CD4-positive, CD25-positive, alpha-beta regulatory T cell (primary cell): ENCODE results near the gene PIP4P1. TPM values are rescaled to one million over a fixed set of nuclear protein-coding genes. Genes with fewer than 3 reads are reported as not detected.

ENCODE experiments used
- ATAC-seq, 2 donors: fragments of 150-1000 bp; cut with Tn5 transposase; one replicate each; pipeline ENCODE4 v1.10.0; 2021; ENCODE audit warnings: low read depth in 2 of 2, moderate number of reproducible peaks in 2 of 2, moderate library complexity in 1 of 2
- DNase-seq, 3 donors: peaks; one replicate each; pipeline versions ENCODE4 v3.0.0 to v3.0.0-alpha.2; 2012 to 2022; ENCODE audit warnings: mixed read lengths in 1 of 3
- H3K27ac ChIP-seq: one replicate; pipeline ENCODE4 v1.7.0; 2013; ENCODE audit warnings: mild to moderate bottlenecking, low read length; ENCODE audit not compliant: insufficient read depth, poor library complexity, severe bottlenecking
- H3K27me3 ChIP-seq: one replicate; pipeline ENCODE4 v1.7.0; 2013; ENCODE audit warnings: low read length; ENCODE audit not compliant: control insufficient read depth, insufficient read depth
- H3K36me3 ChIP-seq: one replicate; pipeline ENCODE4 v1.7.0; 2013; ENCODE audit warnings: mild to moderate bottlenecking, low read length, moderate library complexity; ENCODE audit not compliant: control insufficient read depth, insufficient read depth
- H3K4me1 ChIP-seq: 2 replicates; pipeline ENCODE4 v1.7.0; 2013; ENCODE audit warnings: mild to moderate bottlenecking, low read length; ENCODE audit not compliant: insufficient read depth, control insufficient read depth, poor library complexity, severe bottlenecking
- H3K4me3 ChIP-seq: one replicate; pipeline ENCODE4 v1.7.0; 2013; ENCODE audit warnings: low read depth, mild to moderate bottlenecking, low read length, moderate library complexity
- H3K9me3 ChIP-seq, 2 experiments: 1 replicate in 1 of 2; 2 replicates in 1 of 2; pipeline ENCODE4 v1.7.0; 2013; ENCODE audit warnings: low read length in 2 of 2, mild to moderate bottlenecking in 1 of 2, moderate library complexity in 1 of 2; ENCODE audit not compliant: control insufficient read depth in 2 of 2
- H3K27ac Mint-ChIP-seq, 3 donors: one replicate each; pipeline ENCODE4 v1.8.0; 2020 to 2022; ENCODE audit warnings: mild to moderate bottlenecking in 3 of 3, mixed read lengths in 3 of 3, moderate library complexity in 2 of 3
- H3K27me3 Mint-ChIP-seq: one replicate; pipeline ENCODE4 v1.8.0; 2022; ENCODE audit warnings: mild to moderate bottlenecking, mixed read lengths
- H3K36me3 Mint-ChIP-seq: one replicate; pipeline ENCODE4 v1.8.0; 2020; ENCODE audit warnings: mixed read lengths
- H3K4me1 Mint-ChIP-seq, 4 donors: one replicate each; pipeline ENCODE4 v1.8.0; 2020 to 2022; ENCODE audit warnings: mixed read lengths in 4 of 4, mild to moderate bottlenecking in 1 of 4
- H3K4me3 Mint-ChIP-seq, 4 donors: one replicate each; pipeline ENCODE4 v1.8.0; 2020 to 2022; ENCODE audit warnings: mild to moderate bottlenecking in 4 of 4, mixed read lengths in 4 of 4, moderate library complexity in 3 of 4
- H3K9me3 Mint-ChIP-seq, 7 donors: one replicate each; pipeline ENCODE4 v1.8.0; 2020 to 2022; ENCODE audit warnings: mixed read lengths in 7 of 7, mild to moderate bottlenecking in 3 of 7, moderate library complexity in 2 of 7
- polyA plus RNA-seq, 4 donors: library from polyadenylated mRNA; unstranded; fragments of 300-500 nt; fragmentation: Illumina TruSeq; gene quantifications; one replicate each; pipeline ENCODE4 v1.2.3, GENCODE V29; 2021
- total RNA-seq: library from RNA; stranded (reverse); gene quantifications from one replicate; pipeline ENCODE4 v1.2.3, GENCODE V29; 2022

The PIP4P1 gene
- total and polyA plus RNA-seq, 5 donors from 2014 or later, result 24.7 to 65.6 (median 32.9) TPM

DNA sequence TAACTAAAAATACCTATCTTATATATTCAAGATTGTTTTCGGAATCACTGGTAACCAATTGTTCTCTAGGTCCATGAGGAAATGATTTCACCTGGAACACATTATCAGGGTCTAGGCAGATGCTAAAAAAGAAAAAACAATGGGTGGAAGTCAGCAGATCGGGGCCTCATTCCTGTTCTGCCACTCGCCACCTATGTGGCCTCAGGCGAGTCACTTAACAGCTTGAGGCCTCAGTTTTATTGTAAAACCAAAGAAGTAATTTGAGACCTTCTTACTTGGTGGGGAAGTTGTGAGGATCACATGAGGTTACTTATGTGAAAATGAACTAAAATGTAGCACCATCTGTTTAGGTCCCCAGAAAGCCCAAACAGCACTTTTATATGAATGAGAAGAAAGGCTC lies 37.9 kb upstream of the PIP4P1 start:
- Mint-ChIP-seq H3K4me3 (no peak overlapping the region), H3K27ac (peak overlapping the region in 1 of 3 donors; percentile 48), H3K4me1 (peaks cover 0 to 14% (median 3%) of the 10 kb centered on the region in 4 donors), H3K27me3 (peaks cover 17% of the 10 kb centered on the region), H3K36me3 (no peaks in the 10 kb centered on the region), H3K9me3 (no peaks in the 10 kb centered on the region)
- DNase-seq (no peak), ATAC-seq (no peak)
- Histone ChIP-seq H3K9me3 (no peaks in the 10 kb centered on the region), H3K27ac (no peak overlapping the region), H3K36me3 (no peaks in the 10 kb centered on the region), H3K4me1 (no peaks in the 10 kb centered on the region), H3K27me3 (peaks cover 7% of the 10 kb centered on the region), H3K4me3 (no peak overlapping the region)

DNA sequence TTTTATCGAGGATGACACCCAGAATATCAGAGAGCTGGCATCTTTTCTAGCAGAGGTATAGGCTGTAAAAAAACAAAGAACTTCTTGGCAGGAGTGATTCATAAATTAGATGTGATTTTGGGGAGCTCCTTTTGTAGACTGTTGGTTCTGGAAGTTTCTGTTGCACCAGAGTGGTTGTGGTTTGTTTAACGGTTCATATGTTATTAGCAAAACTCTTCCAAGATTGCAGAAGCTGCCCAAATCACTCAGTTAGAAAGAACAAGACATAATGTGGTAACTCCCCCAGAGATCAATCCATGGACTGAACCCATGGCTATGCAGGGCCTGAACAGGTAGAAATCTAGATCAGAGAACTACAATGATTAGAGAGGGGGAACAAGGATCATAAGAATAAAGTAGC lies 37.4 kb upstream of the PIP4P1 start:
- H3K9me3 ChIP-seq, result no peaks in the 10 kb centered on the region
- no peak overlapping the region for H3K27ac ChIP-seq
- no peaks in the 10 kb centered on the region for H3K36me3 ChIP-seq
- H3K9me3 Mint-ChIP-seq, result no peaks in the 10 kb centered on the region
- H3K27me3 Mint-ChIP-seq, result peaks cover 16% of the 10 kb centered on the region
- peak overlapping the region in 1 of 4 donors; percentile 38 for H3K4me3 Mint-ChIP-seq
- H3K27me3 ChIP-seq, result peaks cover 7% of the 10 kb centered on the region
- peaks cover 0 to 12% (median 2%) of the 10 kb centered on the region in 4 donors for H3K4me1 Mint-ChIP-seq
- no peaks in the 10 kb centered on the region for H3K4me1 ChIP-seq
- H3K36me3 Mint-ChIP-seq, result no peaks in the 10 kb centered on the region
- ATAC-seq, result no peak
- peak overlapping the region in 1 of 3 donors; percentile 12 for H3K27ac Mint-ChIP-seq
- DNase-seq, result no peak
- H3K4me3 ChIP-seq, result no peak overlapping the region

DNA sequence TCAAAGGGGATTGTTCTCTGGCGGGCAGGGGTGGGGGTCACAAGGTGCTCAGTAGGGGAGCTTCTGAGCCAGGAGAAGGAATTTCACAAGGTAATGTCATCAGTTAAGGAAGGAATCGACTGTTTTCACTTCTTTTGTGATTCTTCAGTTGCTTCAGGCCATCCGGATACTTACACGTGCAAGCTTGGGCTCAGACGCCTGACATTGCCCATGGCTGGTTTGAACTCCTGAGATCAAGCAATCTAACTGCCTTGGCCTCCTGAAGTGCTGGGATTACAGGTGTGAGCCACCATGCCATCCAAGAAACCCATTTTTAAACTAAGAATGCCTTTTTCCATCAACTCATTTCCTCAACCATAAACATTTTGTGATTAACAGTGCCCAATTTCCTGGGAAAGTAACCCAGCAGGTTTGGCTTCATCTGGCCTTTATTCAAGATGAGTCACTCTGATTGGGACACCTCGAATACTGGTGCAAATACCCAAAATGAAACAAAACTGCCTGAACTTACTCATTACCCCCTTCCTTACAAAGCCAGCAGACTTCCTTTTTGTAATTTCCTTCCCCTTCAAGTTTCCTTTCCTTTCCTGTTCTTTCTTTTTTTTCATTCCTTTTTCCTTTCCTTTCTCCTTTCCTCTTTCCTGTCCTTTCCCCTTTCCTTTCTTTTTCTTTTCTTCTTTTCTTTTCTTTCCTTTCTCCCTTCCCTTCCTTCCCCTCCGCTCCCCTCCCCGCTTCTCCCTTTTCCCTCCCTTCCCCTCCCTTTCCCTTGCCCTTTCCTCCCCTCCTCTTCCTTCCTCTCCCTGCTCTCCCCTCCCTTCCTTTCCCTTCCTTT lies 33.9 kb upstream of the PIP4P1 start:
- Mint-ChIP-seq H3K9me3 (peaks cover 0 to 1% (median 0%) of the 10 kb centered on the region in 7 donors), H3K36me3 (no peaks in the 10 kb centered on the region), H3K4me1 (peaks cover 0 to 29% (median 7%) of the 10 kb centered on the region in 4 donors), H3K4me3 (peak overlapping the region in 1 of 4 donors; percentile 63), H3K27me3 (peaks cover 24% of the 10 kb centered on the region), H3K27ac (no peak overlapping the region)
- Histone ChIP-seq H3K27me3 (peaks cover 5% of the 10 kb centered on the region), H3K27ac (no peak overlapping the region), H3K4me1 (peaks cover 4% of the 10 kb centered on the region), H3K9me3 (no peaks in the 10 kb centered on the region), H3K36me3 (no peaks in the 10 kb centered on the region), H3K4me3 (no peak overlapping the region)
- ATAC-seq (no peak), DNase-seq (no peak)

DNA sequence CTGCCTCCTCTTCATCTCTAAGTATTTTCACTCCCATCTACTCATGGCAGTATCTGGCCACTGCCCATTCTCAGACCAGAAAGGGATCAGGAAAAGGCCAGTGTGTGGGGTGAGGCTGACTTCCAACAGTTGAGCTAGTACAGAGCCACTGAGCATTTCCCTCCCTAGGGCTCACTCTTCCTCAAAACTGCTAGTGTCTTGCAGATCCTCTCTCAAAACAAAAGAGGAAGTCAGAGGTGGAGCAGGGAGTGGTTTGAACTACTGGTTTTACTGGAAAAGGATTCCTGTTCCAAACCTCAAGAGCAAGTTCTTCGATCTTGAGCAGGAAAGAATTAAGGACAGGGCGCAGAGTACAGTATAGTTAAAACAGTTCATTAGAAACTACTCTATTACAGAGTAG lies 32.4 kb upstream of the PIP4P1 start:
- Histone ChIP-seq H3K9me3 (no peaks in the 10 kb centered on the region), H3K4me3 (no peak overlapping the region), H3K36me3 (no peaks in the 10 kb centered on the region), H3K27ac (no peak overlapping the region), H3K4me1 (peaks cover 16% of the 10 kb centered on the region), H3K27me3 (peaks cover 5% of the 10 kb centered on the region)
- Mint-ChIP-seq H3K4me3 (no peak overlapping the region), H3K4me1 (peaks cover 5 to 44% (median 14%) of the 10 kb centered on the region in 4 donors), H3K36me3 (no peaks in the 10 kb centered on the region), H3K27ac (peak overlapping the region in 2 of 3 donors; percentile 14 to 81), H3K9me3 (peaks cover 0 to 3% (median 0%) of the 10 kb centered on the region in 7 donors), H3K27me3 (peaks cover 21% of the 10 kb centered on the region)
- no peak for ATAC-seq
- no peak for DNase-seq

DNA sequence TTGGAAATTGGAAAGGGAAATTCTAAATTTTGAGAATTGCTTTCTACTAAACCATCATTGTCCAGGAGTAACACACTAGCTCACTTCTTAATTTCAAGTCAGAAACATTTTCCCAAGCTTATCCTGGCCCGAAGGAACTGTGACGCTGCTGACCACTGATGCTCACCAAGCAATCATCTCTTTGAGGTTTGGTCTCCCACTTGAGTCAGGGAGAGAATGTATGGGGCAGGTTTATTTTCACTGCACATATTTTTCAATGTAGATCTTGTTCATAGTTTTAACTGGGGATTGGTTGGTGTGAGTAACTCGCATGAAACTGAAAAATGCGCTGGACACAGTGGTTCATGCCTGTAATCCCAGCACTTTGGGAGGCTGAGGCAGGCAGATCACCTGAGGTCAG lies 31.3 kb upstream of the PIP4P1 start:
- Mint-ChIP-seq H3K27me3 (peaks cover 20% of the 10 kb centered on the region), H3K4me1 (peaks cover 9 to 54% (median 20%) of the 10 kb centered on the region in 4 donors), H3K4me3 (no peak overlapping the region), H3K27ac (no peak overlapping the region), H3K9me3 (peaks cover 0 to 3% (median 0%) of the 10 kb centered on the region in 7 donors), H3K36me3 (no peaks in the 10 kb centered on the region)
- H3K9me3 ChIP-seq, result no peaks in the 10 kb centered on the region
- no peak for DNase-seq
- peaks cover 5% of the 10 kb centered on the region for H3K27me3 ChIP-seq
- H3K36me3 ChIP-seq, result no peaks in the 10 kb centered on the region
- H3K27ac ChIP-seq, result no peak overlapping the region
- H3K4me1 ChIP-seq, result peaks cover 18% of the 10 kb centered on the region
- ATAC-seq, result no peak
- no peak overlapping the region for H3K4me3 ChIP-seq

DNA sequence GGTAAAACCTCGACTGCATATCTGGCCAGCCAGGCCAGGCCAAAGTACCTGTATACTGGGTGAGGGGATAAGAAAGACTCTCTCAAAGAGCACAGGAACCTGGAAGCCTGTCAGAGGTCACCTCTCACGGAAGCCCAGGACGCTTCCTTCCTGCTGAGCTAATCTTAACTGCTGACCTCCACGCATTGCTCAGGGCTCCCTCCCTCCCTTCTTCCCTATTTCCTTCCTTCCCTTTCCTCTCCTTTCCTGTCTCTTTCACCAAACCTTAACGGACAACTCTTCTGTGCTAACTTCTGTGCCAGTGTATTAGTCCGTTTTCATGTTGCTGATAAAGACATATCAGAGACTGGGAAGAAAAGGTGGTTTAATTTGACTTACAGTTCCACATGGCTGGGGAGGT lies 29.3 kb upstream of the PIP4P1 start:
- Histone ChIP-seq H3K4me1 (peaks cover 24% of the 10 kb centered on the region), H3K36me3 (no peaks in the 10 kb centered on the region), H3K27me3 (peaks cover 5% of the 10 kb centered on the region), H3K9me3 (no peaks in the 10 kb centered on the region), H3K27ac (no peak overlapping the region), H3K4me3 (no peak overlapping the region)
- Mint-ChIP-seq H3K27me3 (peaks cover 13% of the 10 kb centered on the region), H3K27ac (peak overlapping the region; percentile 8 to 78 (median 49)), H3K36me3 (no peaks in the 10 kb centered on the region), H3K4me3 (no peak overlapping the region), H3K4me1 (peaks cover 15 to 58% (median 29%) of the 10 kb centered on the region in 4 donors), H3K9me3 (peaks cover 0 to 5% (median 0%) of the 10 kb centered on the region in 7 donors)
- DNase-seq, result no peak
- ATAC-seq, result no peak

DNA sequence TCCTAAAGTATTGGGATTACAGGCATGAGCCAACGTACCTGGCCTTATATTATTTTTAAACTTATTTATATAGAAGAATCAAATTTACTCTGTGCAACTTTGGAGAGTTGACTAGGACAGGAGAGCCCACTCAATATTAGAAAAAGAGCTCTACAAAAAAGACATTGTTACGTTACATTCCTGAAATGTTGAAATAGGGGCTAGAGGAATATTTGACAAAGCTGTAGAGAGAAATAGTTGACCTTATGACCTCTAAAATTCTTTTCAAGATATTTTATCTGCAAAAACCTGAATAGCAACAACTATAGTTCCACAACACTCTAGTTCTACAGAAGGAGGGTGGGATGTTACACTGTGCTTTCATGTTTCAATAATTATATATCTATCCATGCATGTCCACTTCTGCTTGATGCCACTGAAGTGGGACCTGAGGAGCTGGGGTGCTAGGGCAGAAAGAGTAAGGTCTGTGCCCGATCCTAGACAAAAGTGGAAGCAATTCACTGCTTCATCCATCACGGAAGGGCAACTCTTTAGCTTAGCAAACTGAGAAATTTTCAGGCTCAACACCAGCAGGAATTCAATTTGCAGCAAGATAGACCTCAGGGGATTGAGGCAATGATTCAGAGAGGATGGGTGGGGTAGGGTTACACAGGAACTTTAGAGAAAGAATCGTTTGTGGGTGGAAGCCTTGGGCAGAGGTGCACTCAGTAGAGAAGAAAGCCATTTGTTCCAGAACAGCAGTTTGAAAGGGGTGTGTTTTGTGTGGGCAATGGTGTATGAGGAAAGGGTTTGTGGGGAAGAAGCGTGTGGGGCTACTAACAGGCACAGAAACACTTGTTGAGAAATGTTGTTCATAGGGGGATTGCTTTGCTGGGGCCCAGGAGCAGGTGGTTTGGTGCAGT lies 28.1 kb upstream of the PIP4P1 start:
- H3K4me1 Mint-ChIP-seq, result peaks cover 15 to 51% (median 30%) of the 10 kb centered on the region in 4 donors
- Histone ChIP-seq H3K4me3 (peak overlapping the region; percentile 58), H3K4me1 (peaks cover 24% of the 10 kb centered on the region), H3K27me3 (peaks cover 5% of the 10 kb centered on the region), H3K27ac (no peak overlapping the region), H3K36me3 (no peaks in the 10 kb centered on the region), H3K9me3 (no peaks in the 10 kb centered on the region)
- ATAC-seq, result peak; percentile 79 to 89
- peaks cover 0 to 5% (median 0%) of the 10 kb centered on the region in 7 donors for H3K9me3 Mint-ChIP-seq
- H3K36me3 Mint-ChIP-seq, result no peaks in the 10 kb centered on the region
- peak in 1 of 3 donors; percentile 72 for DNase-seq
- peaks cover 16% of the 10 kb centered on the region for H3K27me3 Mint-ChIP-seq
- H3K27ac Mint-ChIP-seq, result peak overlapping the region; percentile 78 to 92 (median 89)
- peak overlapping the region in 2 of 4 donors; percentile 72 to 74 for H3K4me3 Mint-ChIP-seq
